ENCODE results near the gene LRRC27. TPM values are rescaled to one million over a fixed set of nuclear protein-coding genes. Genes with fewer than 3 reads are reported as not detected.

LRRC27 gene
- total and polyA plus RNA-seq, 2 of the 4 experiments (the other 2 are of a cell fraction): 3.8 to 5.3 TPM

DNA sequence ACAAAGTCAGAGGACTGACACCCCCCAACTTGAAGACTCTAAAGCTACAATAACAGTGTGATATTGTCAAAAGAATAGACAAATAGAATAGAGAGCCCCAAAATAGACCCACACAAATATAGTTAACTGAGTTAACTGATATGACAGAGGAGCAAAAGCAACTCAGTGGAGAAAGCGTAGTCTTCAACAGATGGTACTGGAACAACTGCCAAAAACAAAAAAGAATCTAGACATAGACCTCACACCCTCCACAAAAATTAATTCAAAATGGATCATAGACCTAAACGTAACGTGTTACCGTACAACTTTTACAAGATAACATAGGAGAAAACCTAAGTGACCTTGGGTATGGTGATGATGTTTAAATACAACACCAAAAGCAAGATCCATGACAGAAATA, 36.4 kb downstream of the LRRC27 start:
- H2AFZ ChIP-seq (replicated peaks; ENCODE audit: low read length, poor library complexity): no peak overlapping the region
- H3K36me3 ChIP-seq (ENCODE audit: control insufficient read depth, insufficient read depth, low read length): peaks cover 9% of the 10 kb centered on the region; the same call in 1 of the 2 replicates
- H2BK5ac ChIP-seq (ENCODE audit: low read depth, low read length, poor library complexity, severe bottlenecking): no peak overlapping the region
- no peak overlapping the region for H4K8ac ChIP-seq (ENCODE audit: low read depth in 2 of 2, low read length in 2 of 2)
- H3K9me1 ChIP-seq (ENCODE audit: insufficient read depth, low read length): 0 out of 2 replicates have a peak, but pooled peaks cover 5% of the 10 kb centered on the region
- H3K79me1 ChIP-seq (ENCODE audit: low read depth in 1 of 2, low read length in 2 of 2): no peaks in the 10 kb centered on the region
- H2AK5ac ChIP-seq (ENCODE audit: low read depth, low read length): no peak overlapping the region
- ATAC-seq (ENCODE audit: low read depth): no peak
- intact Hi-C loops (cut with micrococcal nuclease) (no loop called here), dilution Hi-C loops (cut with HindIII; ENCODE audit: low sequenced_read_pairs, unreplicated experiment) (no loop called here), in situ Hi-C loops (cut with MboI; ENCODE audit: low sequenced_read_pairs) (no loop called here)
- no peaks in the 10 kb centered on the region for H4K20me1 ChIP-seq (ENCODE audit: insufficient read depth, low read length)
- ChIA-PET POLR2A (ENCODE audit: unreplicated experiment) (no interaction called here), CTCF (interaction anchor here (1.0 kb wide), 1 partner anchor 8 kb away, joined by 4 read pairs; no protein-coding TSS in a partner anchor)
- H2BK15ac ChIP-seq (ENCODE audit: low read depth, low read length): no peak overlapping the region
- WGBS, 2 experiments (ENCODE audit: extremely low coverage in 2 of 2, insufficient read length in 1 of 2): no CpG with 5 or more reads among the region's 4 CpGs
- H3K56ac ChIP-seq (ENCODE audit: extremely low read depth, insufficient read depth, low read length): no peak overlapping the region
- no peak for DNase-seq
- H3K27me3 ChIP-seq (ENCODE audit: control insufficient read depth, insufficient read depth, low read length): no peaks in the 10 kb centered on the region
- H3K4me3 ChIP-seq (ENCODE audit: insufficient read depth, low read depth, low read length): no peak overlapping the region
- no peak overlapping the region for H2AK9ac ChIP-seq (replicated peaks; ENCODE audit: low read depth, low read length, poor library complexity)
- no peak overlapping the region for H3K14ac ChIP-seq (replicated peaks; ENCODE audit: low read depth, low read length)
- no peak overlapping the region for H2BK120ac ChIP-seq (ENCODE audit: low read depth, low read length)
- no peaks in the 10 kb centered on the region for H3K4me1 ChIP-seq (ENCODE audit: control insufficient read depth, insufficient read depth, low read length)
- H4K91ac ChIP-seq (ENCODE audit: insufficient read depth, low read depth, low read length): no peak overlapping the region
- no peak overlapping the region for H3K18ac ChIP-seq (ENCODE audit: low read depth, low read length)
- H2BK20ac ChIP-seq (ENCODE audit: low read depth, low read length): no peak overlapping the region
- no peak overlapping the region for H3K27ac ChIP-seq (ENCODE audit: insufficient read depth, low read length)
- no peak overlapping the region for H3K9ac ChIP-seq (ENCODE audit: low read depth, low read length)
- BruUV-seq (replicated peaks): no TSS peak
- H3K4ac ChIP-seq (ENCODE audit: low read depth, low read length): no peak overlapping the region
- TF ChIP-seq RCOR1 (IDR thresholded peaks at IDR 0.05; ENCODE audit: insufficient replicate concordance, low read length) (no peak), SMC3 (IDR thresholded peaks at IDR 0.05; ENCODE audit: low read depth, low read length) (no peak), MAZ (IDR thresholded peaks at IDR 0.05; ENCODE audit: borderline replicate concordance, low read depth, low read length) (no peak), RAD21 (IDR thresholded peaks at IDR 0.05; ENCODE audit: low read length) (no peak), CHD1 (IDR thresholded peaks at IDR 0.05; ENCODE audit: low read depth, low read length) (no peak), NFE2L2 (IDR thresholded peaks at IDR 0.05; ENCODE audit: low read depth, low read length) (no peak), RFX5 (IDR thresholded peaks at IDR 0.05; ENCODE audit: low read depth, low read length) (no peak), MXI1 (IDR thresholded peaks at IDR 0.05; ENCODE audit: borderline replicate concordance, low read depth, low read length) (no peak), CEBPB (IDR thresholded peaks at IDR 0.05; ENCODE audit: low read depth, low read length) (no peak), MAFK (IDR thresholded peaks at IDR 0.05; ENCODE audit: low read depth, low read length) (no peak)
- no peaks in the 10 kb centered on the region for H3K9me3 ChIP-seq (ENCODE audit: control insufficient read depth, insufficient read depth, low read length)
- no peak overlapping the region for H4K5ac ChIP-seq (ENCODE audit: low read depth, low read length)
- no peak overlapping the region for H3K23ac ChIP-seq (ENCODE audit: low read depth, low read length)
- H3K4me2 ChIP-seq (ENCODE audit: low read depth, low read length): no peak overlapping the region
